Esophagus muscularis mucosa (tissue), 3 donors: Measurements from ENCODE around the gene OR10A6.

Experiments
- CTCF ChIP-seq, 3 experiments: fragments of 200-600 bp in 2 of 3; fragments of 450-650 bp in 1 of 3; sonication (generic) in 2 of 3; IDR thresholded peaks; one replicate each; pipeline ENCODE4 v1.5.1; 2017 to 2019; ENCODE audit warnings: antibody characterized with exemption in 3 of 3, mild to moderate bottlenecking in 2 of 3, moderate library complexity in 1 of 3
- POLR2A ChIP-seq: fragments of 450-650 bp; IDR thresholded peaks from one replicate; pipeline ENCODE4 v1.6.1; 2017; ENCODE audit warnings: antibody characterized with exemption, moderate library complexity, mild to moderate bottlenecking, low read depth
- POLR2AphosphoS5 ChIP-seq, 2 donors: sonication (generic); formaldehyde crosslinking; IDR thresholded peaks; one replicate each; pipeline ENCODE4 v1.6.1; 2017; ENCODE audit warnings: antibody characterized with exemption in 2 of 2

- TF ChIP-seq POLR2A, result no peak
- no peak for TF ChIP-seq POLR2AphosphoS5 (IDR thresholded peaks at IDR 0.05)
- no peak for TF ChIP-seq CTCF (IDR thresholded peaks at IDR 0.05)
These were observed 21.3 kb downstream of the OR10A6 start for GRCh38 chr11:7909585-7910285.
